Colonic mucosa (tissue), 4 donors: ENCODE measurements around the gene PRKAR2A. TPM values are rescaled to one million over a fixed set of nuclear protein-coding genes. Genes with fewer than 3 reads are reported as not detected.

ENCODE experiments used
- DNase-seq: peaks from one replicate; pipeline ENCODE4 v3.0.0-alpha.2; 2020
- H3K27ac ChIP-seq: fragments of 200-600 bp; one replicate; pipeline ENCODE4 v1.8.0; 2021
- H3K27me3 ChIP-seq: fragments of 200-600 bp; one replicate; pipeline ENCODE4 v1.8.0; 2021
- H3K36me3 ChIP-seq: fragments of 200-600 bp; one replicate; pipeline ENCODE4 v1.8.0; 2021
- H3K4me1 ChIP-seq: fragments of 200-600 bp; one replicate; pipeline ENCODE4 v1.8.0; 2021; ENCODE audit warnings: mild to moderate bottlenecking
- H3K4me3 ChIP-seq: fragments of 200-600 bp; one replicate; pipeline ENCODE4 v1.8.0; 2021
- H3K9ac ChIP-seq, 2 donors: one replicate each; pipeline ENCODE4 v1.7.0; 2013; ENCODE audit warnings: control low read depth in 2 of 2, low read depth in 2 of 2, low read length in 2 of 2
- H3K9me3 ChIP-seq: fragments of 200-600 bp; one replicate; pipeline ENCODE4 v1.8.0; 2021
- intact Hi-C: fragments of 100-400 bp; cut with DNase I; formaldehyde crosslinking; loops from one replicate; pipeline ENCODE4 v1.14.1; 2022
- total RNA-seq, 2 donors: library from RNA; stranded (reverse); fragmentation: NEBNext Ultra II Directional in 1 of 2; extraction: Animal tissue kit (Norgen Biotek cat#: 25700) in 1 of 2; gene quantifications; one replicate each; pipeline ENCODE4 v1.2.1, GENCODE V29; 2021
- TF ChIP-seq, protein P1 (sequence below): fragments of 200-600 bp; IDR thresholded peaks from one replicate; pipeline ENCODE4 v1.8.0; 2022; ENCODE audit warnings: antibody characterized with exemption, mild to moderate bottlenecking
- donor health status: healthy.
- donor health status: DM: no; HTN: no; CAD: no.
- donor health status: DM: no; HTN: no; CAD: no.

Gene PRKAR2A
- total RNA-seq, 2 donors from 2014 or later, result 66.8 to 117 TPM

DNA sequence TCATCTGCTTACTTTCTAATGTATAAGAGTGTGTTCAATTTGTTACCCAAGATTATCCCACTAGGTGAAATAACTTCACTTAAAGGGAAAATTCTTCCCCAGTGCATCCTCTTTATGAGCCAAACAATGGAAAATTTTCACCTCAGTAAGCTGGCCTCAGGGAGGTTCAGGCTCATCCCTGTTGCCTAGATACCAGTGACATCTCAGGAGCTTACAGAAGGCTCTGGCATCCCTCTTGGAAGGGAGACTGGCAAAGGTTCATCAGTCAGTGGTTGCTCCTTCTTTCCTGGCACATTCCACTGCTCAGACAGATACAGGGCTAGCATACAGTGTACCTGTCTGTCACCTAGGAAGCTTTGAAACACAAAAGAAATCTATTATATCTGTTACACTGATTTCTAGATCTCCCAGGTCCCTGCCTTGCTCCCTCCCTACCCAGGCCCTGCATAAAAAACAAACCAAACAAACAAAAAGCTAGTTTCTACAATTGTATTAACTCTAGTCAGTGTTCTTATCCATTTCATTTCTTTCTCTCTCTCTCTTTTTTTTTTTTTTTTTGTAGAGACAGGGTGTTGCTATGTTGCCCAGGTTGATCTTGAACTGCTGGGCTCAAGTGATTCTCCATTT, 132.4 kb downstream of the PRKAR2A start:
- no peak overlapping the region for H3K27ac ChIP-seq
- peaks cover 26% of the 10 kb centered on the region for H3K4me1 ChIP-seq
- intact Hi-C loops, result no loop called here

DNA sequence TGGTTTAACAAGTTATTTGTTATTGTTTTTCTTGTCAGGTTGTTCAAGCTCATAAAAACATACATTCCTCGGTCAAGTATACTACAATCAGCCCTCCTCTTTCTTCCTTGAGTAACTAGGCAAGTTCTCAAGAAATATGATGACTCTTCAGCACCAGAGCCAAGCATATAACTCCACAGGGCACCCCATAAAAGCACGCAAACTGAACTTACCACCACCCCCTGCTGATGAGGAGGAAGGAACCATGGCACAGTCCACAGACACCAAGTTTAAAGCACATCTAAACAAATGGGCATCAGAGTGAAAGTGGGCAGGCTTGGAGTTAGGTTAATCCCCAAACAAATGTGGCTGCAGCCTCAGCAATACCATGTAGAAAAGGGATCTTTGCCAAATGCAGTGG, 135.9 kb downstream of the PRKAR2A start:
- no peaks in the 10 kb centered on the region for H3K36me3 ChIP-seq
- no peaks in the 10 kb centered on the region for H3K27me3 ChIP-seq
- TF ChIP-seq, protein P1, sequence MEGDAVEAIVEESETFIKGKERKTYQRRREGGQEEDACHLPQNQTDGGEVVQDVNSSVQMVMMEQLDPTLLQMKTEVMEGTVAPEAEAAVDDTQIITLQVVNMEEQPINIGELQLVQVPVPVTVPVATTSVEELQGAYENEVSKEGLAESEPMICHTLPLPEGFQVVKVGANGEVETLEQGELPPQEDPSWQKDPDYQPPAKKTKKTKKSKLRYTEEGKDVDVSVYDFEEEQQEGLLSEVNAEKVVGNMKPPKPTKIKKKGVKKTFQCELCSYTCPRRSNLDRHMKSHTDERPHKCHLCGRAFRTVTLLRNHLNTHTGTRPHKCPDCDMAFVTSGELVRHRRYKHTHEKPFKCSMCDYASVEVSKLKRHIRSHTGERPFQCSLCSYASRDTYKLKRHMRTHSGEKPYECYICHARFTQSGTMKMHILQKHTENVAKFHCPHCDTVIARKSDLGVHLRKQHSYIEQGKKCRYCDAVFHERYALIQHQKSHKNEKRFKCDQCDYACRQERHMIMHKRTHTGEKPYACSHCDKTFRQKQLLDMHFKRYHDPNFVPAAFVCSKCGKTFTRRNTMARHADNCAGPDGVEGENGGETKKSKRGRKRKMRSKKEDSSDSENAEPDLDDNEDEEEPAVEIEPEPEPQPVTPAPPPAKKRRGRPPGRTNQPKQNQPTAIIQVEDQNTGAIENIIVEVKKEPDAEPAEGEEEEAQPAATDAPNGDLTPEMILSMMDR, result no peak
- DNase-seq, result no peak
- H3K27ac ChIP-seq, result no peak overlapping the region
- H3K9me3 ChIP-seq, result no peaks in the 10 kb centered on the region
- no peak overlapping the region for H3K4me3 ChIP-seq
- peaks cover 26% of the 10 kb centered on the region for H3K4me1 ChIP-seq
- no peak overlapping the region for H3K9ac ChIP-seq
- intact Hi-C loops, result no loop called here

More for the DNA sequence above, 132.4 kb downstream of the PRKAR2A start:
- TF ChIP-seq, protein P1, result no peak
- Histone ChIP-seq H3K4me3 (peak overlapping the region; percentile 75), H3K9me3 (no peaks in the 10 kb centered on the region), H3K27me3 (no peaks in the 10 kb centered on the region), H3K36me3 (no peaks in the 10 kb centered on the region), H3K9ac (peak overlapping the region in 1 of 2 donors; percentile 97)
- DNase-seq, result no peak

GRCh38 chr3:48709051-48709461, 138.6 kb downstream of the PRKAR2A start:
- H3K36me3 ChIP-seq, result no peaks in the 10 kb centered on the region
- no peaks in the 10 kb centered on the region for H3K9me3 ChIP-seq
- H3K27me3 ChIP-seq, result no peaks in the 10 kb centered on the region
- H3K4me3 ChIP-seq, result no peak overlapping the region
- H3K4me1 ChIP-seq, result peaks cover 14% of the 10 kb centered on the region
- H3K27ac ChIP-seq, result no peak overlapping the region
- no peak for DNase-seq
- peak overlapping the region in 1 of 2 donors; percentile 24 for H3K9ac ChIP-seq
- intact Hi-C loops, result no loop called here
- TF ChIP-seq, protein P1, result no peak

DNA sequence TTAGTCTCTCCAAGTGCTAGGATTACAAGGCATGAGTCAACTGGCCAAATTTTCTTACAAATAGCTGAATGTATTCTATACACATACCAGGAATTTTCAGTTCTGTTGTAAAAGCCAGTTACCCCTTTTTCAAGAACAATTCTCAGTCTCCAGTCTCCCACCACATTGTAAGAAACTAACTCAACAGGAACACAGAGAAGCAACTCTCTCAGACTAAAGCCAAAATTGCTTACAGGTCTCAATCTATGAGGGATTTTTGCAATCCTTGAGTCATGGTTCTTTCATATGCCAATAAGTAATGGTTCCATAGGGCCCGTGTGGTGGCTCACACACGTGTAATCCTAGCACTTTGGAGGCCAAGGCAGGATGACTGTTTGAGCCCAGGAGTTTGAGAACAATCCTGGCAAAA, 139.2 kb downstream of the PRKAR2A start:
- H3K27ac ChIP-seq, result no peak overlapping the region
- no peaks in the 10 kb centered on the region for H3K36me3 ChIP-seq
- intact Hi-C loops, result no loop called here
- no peaks in the 10 kb centered on the region for H3K9me3 ChIP-seq
- DNase-seq, result no peak
- peaks cover 8% of the 10 kb centered on the region for H3K4me1 ChIP-seq
- no peak overlapping the region for H3K9ac ChIP-seq
- TF ChIP-seq, protein P1, result no peak
- H3K27me3 ChIP-seq, result no peaks in the 10 kb centered on the region
- no peak overlapping the region for H3K4me3 ChIP-seq

DNA sequence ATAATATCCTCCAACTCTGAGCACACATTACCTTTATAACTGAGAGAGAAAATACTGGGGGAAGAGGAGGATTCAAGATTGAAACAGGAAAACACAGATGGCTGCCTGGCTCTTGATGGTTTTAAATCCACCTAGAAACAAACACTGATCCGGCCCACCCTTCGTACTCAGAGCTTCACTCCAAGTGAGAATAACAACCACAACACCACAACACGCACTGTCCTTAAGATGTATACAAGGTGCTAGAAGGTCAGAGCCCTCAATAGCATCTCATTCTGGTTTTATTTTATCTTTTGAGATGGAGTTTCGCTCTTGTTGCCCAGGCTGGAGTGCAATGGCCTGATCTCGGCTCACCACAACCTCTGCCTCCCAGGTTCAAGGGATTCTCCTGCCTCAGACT, 140.5 kb downstream of the PRKAR2A start:
- Histone ChIP-seq H3K4me1 (peaks cover under 1% of the 10 kb centered on the region), H3K4me3 (no peak overlapping the region), H3K27me3 (no peaks in the 10 kb centered on the region), H3K27ac (no peak overlapping the region), H3K9me3 (no peaks in the 10 kb centered on the region), H3K36me3 (no peaks in the 10 kb centered on the region), H3K9ac (no peak overlapping the region)
- TF ChIP-seq, protein P1, result no peak
- intact Hi-C loops, result no loop called here
- no peak for DNase-seq
